ENCODE data around the gene MLPH. TPM values are rescaled to one million over a fixed set of nuclear protein-coding genes. Genes with fewer than 3 reads are reported as not detected.

MLPH gene
- total RNA-seq, 1 donor from 2014 or later, result 14.8 TPM

GRCh38 chr2:237480556-237480955, 6.5 kb upstream of the MLPH start:
- Mint-ChIP-seq H3K4me3 (no peak overlapping the region), H3K27ac (no peak overlapping the region), H3K27me3 (peaks cover 74% of the 10 kb centered on the region), H3K36me3 (no peaks in the 10 kb centered on the region), H3K4me1 (ENCODE audit: unreplicated experiment) (peaks cover 7% of the 10 kb centered on the region), H3K9me3 (no peaks in the 10 kb centered on the region)
- TF ChIP-seq, protein P1, sequence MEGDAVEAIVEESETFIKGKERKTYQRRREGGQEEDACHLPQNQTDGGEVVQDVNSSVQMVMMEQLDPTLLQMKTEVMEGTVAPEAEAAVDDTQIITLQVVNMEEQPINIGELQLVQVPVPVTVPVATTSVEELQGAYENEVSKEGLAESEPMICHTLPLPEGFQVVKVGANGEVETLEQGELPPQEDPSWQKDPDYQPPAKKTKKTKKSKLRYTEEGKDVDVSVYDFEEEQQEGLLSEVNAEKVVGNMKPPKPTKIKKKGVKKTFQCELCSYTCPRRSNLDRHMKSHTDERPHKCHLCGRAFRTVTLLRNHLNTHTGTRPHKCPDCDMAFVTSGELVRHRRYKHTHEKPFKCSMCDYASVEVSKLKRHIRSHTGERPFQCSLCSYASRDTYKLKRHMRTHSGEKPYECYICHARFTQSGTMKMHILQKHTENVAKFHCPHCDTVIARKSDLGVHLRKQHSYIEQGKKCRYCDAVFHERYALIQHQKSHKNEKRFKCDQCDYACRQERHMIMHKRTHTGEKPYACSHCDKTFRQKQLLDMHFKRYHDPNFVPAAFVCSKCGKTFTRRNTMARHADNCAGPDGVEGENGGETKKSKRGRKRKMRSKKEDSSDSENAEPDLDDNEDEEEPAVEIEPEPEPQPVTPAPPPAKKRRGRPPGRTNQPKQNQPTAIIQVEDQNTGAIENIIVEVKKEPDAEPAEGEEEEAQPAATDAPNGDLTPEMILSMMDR (conservative IDR thresholded peaks at IDR 0.05), result no peak
- no peak for DNase-seq (ENCODE audit: extremely low spot score, unreplicated experiment)

GRCh38 chr2:237480988-237481525, 6.0 kb upstream of the MLPH start:
- TF ChIP-seq, protein P1 (conservative IDR thresholded peaks at IDR 0.05), result no peak
- no peak overlapping the region for H3K27ac Mint-ChIP-seq
- H3K9me3 Mint-ChIP-seq, result no peaks in the 10 kb centered on the region
- no peaks in the 10 kb centered on the region for H3K36me3 Mint-ChIP-seq
- peaks cover 10% of the 10 kb centered on the region for H3K4me1 Mint-ChIP-seq (ENCODE audit: unreplicated experiment)
- no peak overlapping the region for H3K4me3 Mint-ChIP-seq
- peaks cover 75% of the 10 kb centered on the region for H3K27me3 Mint-ChIP-seq
- DNase-seq (ENCODE audit: extremely low spot score, unreplicated experiment), result no peak

GRCh38 chr2:237482485-237482884, 4.6 kb upstream of the MLPH start:
- Mint-ChIP-seq H3K36me3 (no peaks in the 10 kb centered on the region), H3K9me3 (no peaks in the 10 kb centered on the region), H3K4me3 (no peak overlapping the region), H3K27me3 (peaks cover 71% of the 10 kb centered on the region), H3K27ac (peak overlapping the region; percentile 70), H3K4me1 (ENCODE audit: unreplicated experiment) (peaks cover 10% of the 10 kb centered on the region)
- TF ChIP-seq, protein P1 (conservative IDR thresholded peaks at IDR 0.05), result no peak
- DNase-seq (ENCODE audit: extremely low spot score, unreplicated experiment), result peak; percentile 49

DNA sequence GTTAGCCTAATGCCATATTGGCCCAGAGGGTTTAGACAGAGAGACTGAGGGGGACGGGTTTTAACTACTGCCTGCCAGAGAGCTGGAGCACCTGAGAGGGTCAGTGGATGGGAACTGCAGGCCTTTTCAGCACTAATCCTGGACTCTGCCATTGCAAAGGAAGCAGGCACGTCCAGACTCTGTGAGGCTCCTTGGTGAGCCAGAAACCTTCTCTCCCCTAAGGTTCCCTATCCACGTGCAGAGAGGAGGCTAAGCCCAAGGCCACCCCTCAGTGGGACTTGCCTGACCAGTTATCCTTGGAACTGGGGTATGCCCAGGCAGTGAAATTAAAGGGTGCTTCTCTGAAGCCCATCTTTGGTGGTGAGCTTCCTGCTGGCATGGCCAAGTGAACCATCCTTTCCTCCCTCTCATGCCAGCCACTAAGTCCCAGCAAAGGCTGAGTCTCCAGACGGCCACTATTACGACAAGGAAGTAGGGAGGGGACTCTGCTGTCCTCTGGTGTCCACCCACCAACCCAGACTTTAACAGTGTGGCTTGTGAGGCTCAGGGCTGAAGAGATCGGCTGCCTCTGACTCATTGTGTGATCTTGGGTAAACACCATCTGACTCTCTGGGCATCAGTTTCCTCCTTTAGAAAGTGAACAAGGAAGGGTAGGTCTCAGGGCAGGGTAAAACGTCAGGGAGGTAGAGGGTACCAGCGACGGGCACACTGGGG, 3.9 kb upstream of the MLPH start:
- Mint-ChIP-seq H3K4me3 (no peak overlapping the region), H3K9me3 (no peaks in the 10 kb centered on the region), H3K27ac (peak overlapping the region; percentile 70), H3K36me3 (no peaks in the 10 kb centered on the region), H3K4me1 (ENCODE audit: unreplicated experiment) (peaks cover 10% of the 10 kb centered on the region), H3K27me3 (peaks cover 70% of the 10 kb centered on the region)
- DNase-seq (ENCODE audit: extremely low spot score, unreplicated experiment), result peak; percentile 50
- TF ChIP-seq, protein P1 (conservative IDR thresholded peaks at IDR 0.05), result peak; percentile 29

DNA sequence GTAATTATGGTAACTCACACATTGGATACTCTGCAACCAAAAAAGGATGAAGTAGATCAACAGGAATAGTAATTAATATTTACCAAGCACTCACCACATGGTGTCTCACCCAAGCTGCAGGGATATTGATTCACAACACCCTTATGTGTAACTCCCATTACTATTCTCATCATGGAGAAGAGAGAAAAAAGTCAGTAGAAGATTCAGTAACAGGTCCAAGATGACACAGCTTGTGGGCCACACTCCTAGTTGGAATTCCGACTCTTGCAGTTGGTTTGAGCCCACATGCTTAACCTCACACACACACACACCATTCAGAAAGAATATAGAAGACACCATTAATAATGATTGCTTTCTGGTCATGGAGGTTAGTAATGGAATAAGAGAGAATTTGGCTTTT, 1.7 kb upstream of the MLPH start:
- peak overlapping the region; percentile 50 for H3K4me3 Mint-ChIP-seq
- H3K27ac Mint-ChIP-seq, result no peak overlapping the region
- H3K9me3 Mint-ChIP-seq, result peaks cover 2% of the 10 kb centered on the region
- H3K4me1 Mint-ChIP-seq (ENCODE audit: unreplicated experiment), result peaks cover 10% of the 10 kb centered on the region
- TF ChIP-seq, protein P1 (conservative IDR thresholded peaks at IDR 0.05), result no peak
- no peaks in the 10 kb centered on the region for H3K36me3 Mint-ChIP-seq
- H3K27me3 Mint-ChIP-seq, result peaks cover 76% of the 10 kb centered on the region
- no peak for DNase-seq (ENCODE audit: extremely low spot score, unreplicated experiment)
